ENCODE results near the gene HTR3B.

The HTR3B gene

GRCh38 chr11:113949891-113950290, 45.3 kb downstream of the HTR3B start:
- no peak for DNase-seq

- DNase-seq, result no peak
These were observed 46.9 kb downstream of the HTR3B start for GRCh38 chr11:113951537-113951936.

- no peak for DNase-seq
These were observed 47.5 kb downstream of the HTR3B start for GRCh38 chr11:113952070-113952469.

- DNase-seq, result no peak
These were observed 48.0 kb downstream of the HTR3B start for GRCh38 chr11:113952588-113952987.

GRCh38 chr11:113954235-113954634, 49.6 kb downstream of the HTR3B start:
- DNase-seq, result no peak

GRCh38 chr11:113956986-113957385, 52.4 kb downstream of the HTR3B start:
- no peak for DNase-seq

GRCh38 chr11:113960702-113961330, 56.2 kb downstream of the HTR3B start:
- no peak for DNase-seq

GRCh38 chr11:113967361-113967760, 62.8 kb downstream of the HTR3B start:
- no peak for DNase-seq

- DNase-seq, result no peak
These were observed 67.1 kb downstream of the HTR3B start for GRCh38 chr11:113971506-113972195.

- DNase-seq, result no peak
These were observed 70.3 kb downstream of the HTR3B start, which contains the start of gene HTR3A for GRCh38 chr11:113974741-113975470. HTR3A (plus strand) TSS chr11:113975108; CDS start chr11:113975326, 218 bp downstream.

GRCh38 chr11:113977071-113977490, 72.5 kb downstream of the HTR3B start:
- DNase-seq, result no peak

- no peak for DNase-seq
These were observed 73.1 kb downstream of the HTR3B start for GRCh38 chr11:113977701-113978100.

- no peak for DNase-seq
These were observed 74.8 kb downstream of the HTR3B start for GRCh38 chr11:113979431-113979830.

GRCh38 chr11:113980785-113981184, 76.2 kb downstream of the HTR3B start:
- no peak for DNase-seq

GRCh38 chr11:113982306-113982705, 77.7 kb downstream of the HTR3B start:
- no peak for DNase-seq

- DNase-seq, result no peak
These were observed 80.2 kb downstream of the HTR3B start for GRCh38 chr11:113984781-113985180.

GRCh38 chr11:113985906-113986305, 81.3 kb downstream of the HTR3B start:
- no peak for DNase-seq

GRCh38 chr11:113986351-113987140, 82.0 kb downstream of the HTR3B start:
- no peak for DNase-seq

- no peak for DNase-seq
These were observed 84.8 kb downstream of the HTR3B start for GRCh38 chr11:113989381-113989780.

GRCh38 chr11:113989916-113990315, 85.3 kb downstream of the HTR3B start:
- no peak for DNase-seq

GRCh38 chr11:113991170-113991569, 86.6 kb downstream of the HTR3B start:
- DNase-seq, result no peak

- no peak for DNase-seq
These were observed 87.3 kb downstream of the HTR3B start for GRCh38 chr11:113991718-113992458.
